Measurements from ENCODE around the gene TRAF3IP3.

Gene TRAF3IP3

GRCh38 chr1:209755926-209756614 lies at the start of gene TRAF3IP3:
TRAF3IP3 (plus strand) TSS chr1:209756053; CDS start chr1:209760040, 3,987 bp downstream.
- DNase-seq: peak; percentile 80 to 81

GRCh38 chr1:209706622-209707021 lies 49.2 kb upstream of the TRAF3IP3 start:
- DNase-seq: no peak

- DNase-seq: no peak
Observed at GRCh38 chr1:209707308-209707707, 48.5 kb upstream of the TRAF3IP3 start.

GRCh38 chr1:209708297-209708696 lies 47.6 kb upstream of the TRAF3IP3 start:
- no peak for DNase-seq

GRCh38 chr1:209710093-209710492 lies 45.8 kb upstream of the TRAF3IP3 start:
- peak in 1 of 2 donors; percentile 14 for DNase-seq

- no peak for DNase-seq
Observed at GRCh38 chr1:209710847-209711246, 45.0 kb upstream of the TRAF3IP3 start.

GRCh38 chr1:209714338-209714737 lies 41.5 kb upstream of the TRAF3IP3 start:
- no peak for DNase-seq

- DNase-seq: no peak
Observed at GRCh38 chr1:209715314-209715713, 40.5 kb upstream of the TRAF3IP3 start.

- DNase-seq: no peak
Observed at GRCh38 chr1:209717818-209718217, 38.0 kb upstream of the TRAF3IP3 start.

- DNase-seq: no peak
Observed at GRCh38 chr1:209720326-209720725, 35.5 kb upstream of the TRAF3IP3 start.

- DNase-seq: no peak
Observed at GRCh38 chr1:209720826-209721225, 35.0 kb upstream of the TRAF3IP3 start.

GRCh38 chr1:209721323-209721722 lies 34.5 kb upstream of the TRAF3IP3 start:
- no peak for DNase-seq

- no peak for DNase-seq
Observed at GRCh38 chr1:209723265-209723664, 32.6 kb upstream of the TRAF3IP3 start.

- DNase-seq: peak in 1 of 2 donors; percentile 10
Observed at GRCh38 chr1:209723756-209724693, 31.8 kb upstream of the TRAF3IP3 start.

- no peak for DNase-seq
Observed at GRCh38 chr1:209727286-209727685, 28.6 kb upstream of the TRAF3IP3 start.

GRCh38 chr1:209727785-209728184 lies 28.1 kb upstream of the TRAF3IP3 start:
- DNase-seq: no peak

GRCh38 chr1:209728466-209728865 lies 27.4 kb upstream of the TRAF3IP3 start:
- no peak for DNase-seq

GRCh38 chr1:209729436-209729835 lies 26.4 kb upstream of the TRAF3IP3 start:
- DNase-seq: no peak

- no peak for DNase-seq
Observed at GRCh38 chr1:209732725-209733124, 23.1 kb upstream of the TRAF3IP3 start.

- DNase-seq: no peak
Observed at GRCh38 chr1:209733409-209734192, 22.3 kb upstream of the TRAF3IP3 start.

GRCh38 chr1:209736490-209737117 lies 19.2 kb upstream of the TRAF3IP3 start:
- no peak for DNase-seq

GRCh38 chr1:209737118-209737505 lies 18.7 kb upstream of the TRAF3IP3 start:
- DNase-seq: no peak

- DNase-seq: no peak
Observed at GRCh38 chr1:209738270-209738669, 17.6 kb upstream of the TRAF3IP3 start.
